ENCODE measurements around the gene FRMD4A.

- TF ChIP-seq POLR2AphosphoS5 (IDR thresholded peaks at IDR 0.05; ENCODE audit: low read depth, low read length), result no peak
- TF ChIP-seq EP300 (IDR thresholded peaks at IDR 0.05; ENCODE audit: borderline replicate concordance in 1 of 2, low read depth in 1 of 2, low read length in 1 of 2), result no peak
- TF ChIP-seq CTCF (IDR thresholded peaks at IDR 0.05), result no peak
- no peak for TF ChIP-seq NFIC (IDR thresholded peaks at IDR 0.05; ENCODE audit: borderline replicate concordance)
- TF ChIP-seq MAX (IDR thresholded peaks at IDR 0.05; ENCODE audit: low read depth), result no peak
- no peak for TF ChIP-seq MXI1 (IDR thresholded peaks at IDR 0.05; ENCODE audit: low read depth, low read length)
- no peak for TF ChIP-seq IRF3 (IDR thresholded peaks at IDR 0.05; ENCODE audit: low read depth, low read length)
- no peak for TF ChIP-seq FOXM1 (IDR thresholded peaks at IDR 0.05; ENCODE audit: low read depth)
- no peak for TF ChIP-seq FOSL2 (IDR thresholded peaks at IDR 0.05; ENCODE audit: borderline replicate concordance, low read depth)
- no peak for TF ChIP-seq EZH2phosphoT487 (IDR thresholded peaks at IDR 0.05; ENCODE audit: borderline replicate concordance, low read depth)
- TF ChIP-seq USF2 (IDR thresholded peaks at IDR 0.05; ENCODE audit: borderline replicate concordance, low read depth, low read length), result no peak
- TF ChIP-seq ZBTB33 (IDR thresholded peaks at IDR 0.05; ENCODE audit: borderline replicate concordance, low read depth), result no peak
- TF ChIP-seq REST (IDR thresholded peaks at IDR 0.05; ENCODE audit: low read depth, low read length), result no peak
- TF ChIP-seq TAF1 (IDR thresholded peaks at IDR 0.05; ENCODE audit: borderline replicate concordance, low read depth, low read length), result no peak
Measured at GRCh38 chr10:14250496-14251076, 80.1 kb downstream of the FRMD4A start.
